ENCODE results near the gene DHX9. TPM values are rescaled to one million over a fixed set of nuclear protein-coding genes. Genes with fewer than 3 reads are reported as not detected.

DHX9 gene
- total RNA-seq, 4 donors from 2014 or later, result 29.5 to 84.0 (median 65.8) TPM

DNA sequence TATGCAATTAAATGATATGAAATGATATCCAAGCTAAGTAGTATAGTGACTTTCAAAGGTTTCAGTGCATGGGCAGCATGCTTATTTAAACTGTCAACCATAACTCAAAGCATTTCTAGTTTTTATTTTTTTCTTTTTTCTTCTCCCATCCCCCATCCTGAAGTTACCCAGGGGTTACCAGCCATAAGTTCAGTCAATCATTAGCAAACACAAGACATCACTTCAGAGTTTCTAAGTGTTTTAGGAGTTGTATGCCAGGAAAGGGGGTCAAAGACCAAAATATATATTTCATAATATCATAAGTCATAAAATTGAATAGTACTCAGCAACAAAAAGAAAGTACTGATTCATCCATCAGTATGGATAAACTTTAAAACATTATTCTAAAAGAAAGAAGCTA is 28.7 kb downstream of the DHX9 start:
- H3K4me3 ChIP-seq, result no peak overlapping the region
- no peaks in the 10 kb centered on the region for H3K4me1 ChIP-seq
- no peak for DNase-seq
- intact Hi-C loops (cut with DNase I; ENCODE audit: low total_unique reads), result no loop called here
- H3K36me3 ChIP-seq, result peaks cover 0 to 96% (median 42%) of the 10 kb centered on the region in 4 donors
- no peaks in the 10 kb centered on the region for H3K27me3 ChIP-seq
- H3K9me3 ChIP-seq, result no peaks in the 10 kb centered on the region
- no peak overlapping the region for H3K27ac ChIP-seq
- TF ChIP-seq, protein P1, sequence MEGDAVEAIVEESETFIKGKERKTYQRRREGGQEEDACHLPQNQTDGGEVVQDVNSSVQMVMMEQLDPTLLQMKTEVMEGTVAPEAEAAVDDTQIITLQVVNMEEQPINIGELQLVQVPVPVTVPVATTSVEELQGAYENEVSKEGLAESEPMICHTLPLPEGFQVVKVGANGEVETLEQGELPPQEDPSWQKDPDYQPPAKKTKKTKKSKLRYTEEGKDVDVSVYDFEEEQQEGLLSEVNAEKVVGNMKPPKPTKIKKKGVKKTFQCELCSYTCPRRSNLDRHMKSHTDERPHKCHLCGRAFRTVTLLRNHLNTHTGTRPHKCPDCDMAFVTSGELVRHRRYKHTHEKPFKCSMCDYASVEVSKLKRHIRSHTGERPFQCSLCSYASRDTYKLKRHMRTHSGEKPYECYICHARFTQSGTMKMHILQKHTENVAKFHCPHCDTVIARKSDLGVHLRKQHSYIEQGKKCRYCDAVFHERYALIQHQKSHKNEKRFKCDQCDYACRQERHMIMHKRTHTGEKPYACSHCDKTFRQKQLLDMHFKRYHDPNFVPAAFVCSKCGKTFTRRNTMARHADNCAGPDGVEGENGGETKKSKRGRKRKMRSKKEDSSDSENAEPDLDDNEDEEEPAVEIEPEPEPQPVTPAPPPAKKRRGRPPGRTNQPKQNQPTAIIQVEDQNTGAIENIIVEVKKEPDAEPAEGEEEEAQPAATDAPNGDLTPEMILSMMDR (IDR thresholded peaks at IDR 0.05), result no peak
- TF ChIP-seq POLR2A (IDR thresholded peaks at IDR 0.05), result no peak
- TF ChIP-seq POLR2AphosphoS5 (IDR thresholded peaks at IDR 0.05), result no peak
- no peak for TF ChIP-seq EP300 (IDR thresholded peaks at IDR 0.05; ENCODE audit: low read depth)
- in situ Hi-C loops (cut with MboI; ENCODE audit: low pct_ligation_motif_present in 1 of 4, low pct_unique_long_range_greater_than_20kb in 1 of 4, low sequenced_read_pairs in 3 of 4), result loop anchor here in 2 of 4 donors (25.0 kb wide), 1 partner anchor 1844 kb away; no protein-coding TSS in a partner anchor

DNA sequence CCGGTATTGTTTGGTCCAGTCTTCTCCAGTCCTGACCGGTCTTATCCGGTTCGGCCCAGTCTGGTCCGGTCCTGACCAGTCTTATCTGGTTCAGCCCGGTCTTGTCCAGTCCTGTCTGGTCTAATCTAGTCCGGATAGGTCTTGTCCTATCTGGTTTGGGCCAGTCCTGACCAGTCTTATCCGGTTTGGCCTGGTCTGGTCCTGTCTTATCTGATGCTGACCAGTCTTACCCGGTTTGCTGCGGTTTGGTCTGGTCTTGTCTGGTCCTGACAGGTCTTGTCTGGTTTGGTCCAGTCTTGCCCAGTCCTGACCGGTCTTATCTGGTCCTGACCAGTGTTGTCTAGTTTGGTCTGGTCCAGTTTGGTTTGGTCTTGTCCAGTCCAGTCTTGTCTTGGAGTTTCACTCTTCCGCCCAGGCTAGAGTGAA is 30.1 kb downstream of the DHX9 start:
- Histone ChIP-seq H3K27me3 (no peaks in the 10 kb centered on the region), H3K36me3 (peaks cover 0 to 96% (median 45%) of the 10 kb centered on the region in 4 donors), H3K27ac (no peak overlapping the region), H3K9me3 (no peaks in the 10 kb centered on the region), H3K4me3 (no peak overlapping the region), H3K4me1 (no peaks in the 10 kb centered on the region)
- no peak for DNase-seq
- WGBS, 2 donors (ENCODE audit: low coverage in 1 of 2), result 94 to 95% methylated on average over 6 to 12 of the region's 12 CpGs
- intact Hi-C loops (cut with DNase I; ENCODE audit: low total_unique reads) (no loop called here), in situ Hi-C loops (cut with MboI; ENCODE audit: low pct_ligation_motif_present in 1 of 4, low pct_unique_long_range_greater_than_20kb in 1 of 4, low sequenced_read_pairs in 3 of 4) (loop anchor here in 2 of 4 donors (25.0 kb wide), 1 partner anchor 1843 kb away; no protein-coding TSS in a partner anchor)
- TF ChIP-seq POLR2AphosphoS5 (IDR thresholded peaks at IDR 0.05) (peak in 1 of 3 donors; percentile 31), EP300 (IDR thresholded peaks at IDR 0.05; ENCODE audit: low read depth) (no peak)

DNA sequence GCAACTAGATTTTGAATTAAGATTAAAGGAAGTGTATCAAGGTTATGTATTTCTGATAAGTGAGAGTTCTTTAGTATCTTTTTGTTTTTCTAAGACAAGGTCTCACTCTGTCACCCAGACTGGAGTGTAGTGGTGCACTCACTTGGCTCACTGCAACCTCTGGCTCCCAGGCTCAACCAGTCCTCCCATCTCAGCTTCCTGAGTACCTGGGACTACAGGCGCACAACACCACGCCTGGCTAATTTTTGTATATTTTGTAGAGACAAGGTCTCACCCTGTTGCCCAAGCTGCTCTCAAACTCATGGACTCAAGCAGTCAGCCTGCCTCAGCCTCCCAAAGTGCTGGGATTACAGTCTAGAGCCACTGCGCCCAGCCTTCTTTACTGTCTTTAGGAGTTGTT is 33.7 kb downstream of the DHX9 start:
- WGBS, 2 donors (ENCODE audit: low coverage in 1 of 2), result 83 to 95% methylated on average over 1 to 3 of the region's 3 CpGs
- Histone ChIP-seq H3K9me3 (no peaks in the 10 kb centered on the region), H3K27me3 (no peaks in the 10 kb centered on the region), H3K4me1 (no peaks in the 10 kb centered on the region), H3K27ac (no peak overlapping the region), H3K36me3 (peaks cover 0 to 98% (median 46%) of the 10 kb centered on the region in 4 donors), H3K4me3 (no peak overlapping the region)
- in situ Hi-C loops (cut with MboI; ENCODE audit: low pct_ligation_motif_present in 1 of 4, low pct_unique_long_range_greater_than_20kb in 1 of 4, low sequenced_read_pairs in 3 of 4) (loop anchor here in 2 of 4 donors (25.0 kb wide), 1 partner anchor 1839 kb away; no protein-coding TSS in a partner anchor), intact Hi-C loops (cut with DNase I; ENCODE audit: low total_unique reads) (no loop called here)
- no peak for DNase-seq
- TF ChIP-seq POLR2AphosphoS5 (IDR thresholded peaks at IDR 0.05), result no peak
- TF ChIP-seq, protein P1 (IDR thresholded peaks at IDR 0.05), result no peak
- no peak for TF ChIP-seq POLR2A (IDR thresholded peaks at IDR 0.05)
- TF ChIP-seq EP300 (IDR thresholded peaks at IDR 0.05; ENCODE audit: low read depth), result no peak

DNA sequence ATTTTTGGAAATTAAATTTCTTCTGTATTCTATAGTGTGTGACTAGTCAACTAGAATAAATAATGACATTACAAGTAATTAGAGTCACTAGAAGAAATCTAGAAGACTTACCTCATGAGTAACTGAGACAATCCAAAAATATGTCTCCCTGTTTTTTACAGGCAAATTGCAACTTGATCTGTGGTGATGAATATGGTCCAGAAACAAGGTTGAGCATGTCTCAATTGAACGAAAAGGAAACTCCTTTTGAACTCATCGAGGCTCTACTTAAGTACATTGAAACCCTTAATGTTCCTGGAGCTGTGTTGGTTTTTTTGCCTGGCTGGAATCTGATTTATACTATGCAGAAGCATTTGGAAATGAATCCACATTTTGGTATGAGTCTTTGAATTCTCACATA is 36.7 kb downstream of the DHX9 start:
- intact Hi-C loops (cut with DNase I; ENCODE audit: low total_unique reads), result no loop called here
- 67 to 93% methylated on average over 2 of the region's 2 CpGs for WGBS, 2 donors (ENCODE audit: low coverage in 1 of 2)
- H3K27ac ChIP-seq, result no peak overlapping the region

More for the DNA sequence above, 36.7 kb downstream of the DHX9 start:
- in situ Hi-C loops (cut with MboI; ENCODE audit: low pct_ligation_motif_present in 1 of 4, low pct_unique_long_range_greater_than_20kb in 1 of 4, low sequenced_read_pairs in 3 of 4), result no loop called here
- TF ChIP-seq, protein P1 (IDR thresholded peaks at IDR 0.05), result no peak
- TF ChIP-seq EP300 (IDR thresholded peaks at IDR 0.05; ENCODE audit: low read depth) (no peak), POLR2A (IDR thresholded peaks at IDR 0.05) (no peak), POLR2AphosphoS5 (IDR thresholded peaks at IDR 0.05) (no peak)
- Histone ChIP-seq H3K27me3 (no peaks in the 10 kb centered on the region), H3K4me3 (no peak overlapping the region), H3K4me1 (no peaks in the 10 kb centered on the region), H3K36me3 (peaks cover 0 to 99% (median 50%) of the 10 kb centered on the region in 4 donors), H3K9me3 (no peaks in the 10 kb centered on the region)
- no peak for DNase-seq
